Measurements from ENCODE around the gene GATA5. TPM values are rescaled to one million over a fixed set of nuclear protein-coding genes. Genes with fewer than 3 reads are reported as not detected.

GATA5 gene
- polyA plus RNA-seq, 1 of the 3 experiments (the other 2 are of a cell fraction): not detected

GRCh38 chr20:62500237-62500864, 24.6 kb upstream of the GATA5 start (continued):
- no peak for TF ChIP-seq PBX3 (IDR thresholded peaks at IDR 0.05)
- TF ChIP-seq TCF12 (IDR thresholded peaks at IDR 0.05): no peak
- no peak for TF ChIP-seq NFIC (IDR thresholded peaks at IDR 0.05; ENCODE audit: borderline replicate concordance)
- peak; percentile 83 for TF ChIP-seq SMC3 (IDR thresholded peaks at IDR 0.05; ENCODE audit: low read depth, low read length)
- no peak for TF ChIP-seq NRF1 (IDR thresholded peaks at IDR 0.05; ENCODE audit: low read depth, low read length)
- no peak for TF ChIP-seq YY1 (IDR thresholded peaks at IDR 0.05; ENCODE audit: low read depth)
- no peak for TF ChIP-seq FOXM1 (IDR thresholded peaks at IDR 0.05; ENCODE audit: low read depth)
- TF ChIP-seq RXRA (IDR thresholded peaks at IDR 0.05; ENCODE audit: borderline replicate concordance, low read depth): no peak

GRCh38 chr20:62499758-62500236, 24.0 kb upstream of the GATA5 start:
- DNase-seq: no peak
- H3K9me2 ChIP-seq: no peaks in the 10 kb centered on the region
- H3F3A ChIP-seq (replicated peaks; ENCODE audit: insufficient read depth): no peaks in the 10 kb centered on the region
- ChIA-PET POLR2A (no interaction called here), CTCF (interaction anchor here (0.6 to 2.3 kb wide), 69 partner anchors 8 to 509 kb away, joined by 3 to 101 read pairs (median 4); partner anchors contain the start of genes MRGBP, NTSR1 and SLCO4A1)
- H3K27ac ChIP-seq (ENCODE audit: low read depth in 2 of 2, low read length in 1 of 2): no peak overlapping the region
- no peaks in the 10 kb centered on the region for H3K9me3 ChIP-seq
- 57% methylated on average over 19 of the region's 21 CpGs for WGBS (ENCODE audit: low lambda C conversion rate)
- H3K4me3 ChIP-seq (ENCODE audit: low read depth in 2 of 2, low read length in 1 of 2): no peak overlapping the region
- H3K79me2 ChIP-seq (ENCODE audit: insufficient read depth): no peaks in the 10 kb centered on the region
- no peaks in the 10 kb centered on the region for H4K20me1 ChIP-seq (ENCODE audit: insufficient read depth)
- no peak overlapping the region for H3K4me2 ChIP-seq
- no peak overlapping the region for H2AFZ ChIP-seq (ENCODE audit: low read depth)
- H3K4me1 ChIP-seq (ENCODE audit: control insufficient read depth in 1 of 2, insufficient read depth in 2 of 2, low read depth in 1 of 2, low read length in 1 of 2): peaks cover 0 to 11% of the 10 kb centered on the region in 2 experiments; a peak in 1 of 4 replicates
- no peaks in the 10 kb centered on the region for H3K27me3 ChIP-seq (ENCODE audit: insufficient read depth)
- no peak overlapping the region for H3K9ac ChIP-seq
- H3K36me3 ChIP-seq (replicated peaks in 1 of 2; ENCODE audit: control insufficient read depth in 1 of 2, insufficient read depth in 2 of 2, low read length in 1 of 2): no peaks in the 10 kb centered on the region
- no peak for TF ChIP-seq ELF1 (IDR thresholded peaks at IDR 0.05)
- TF ChIP-seq USF2 (IDR thresholded peaks at IDR 0.05; ENCODE audit: borderline replicate concordance, low read depth, low read length): no peak
- no peak for TF ChIP-seq MXI1 (IDR thresholded peaks at IDR 0.05; ENCODE audit: low read depth, low read length)
- TF ChIP-seq EZH2phosphoT487 (IDR thresholded peaks at IDR 0.05; ENCODE audit: borderline replicate concordance, low read depth): no peak
- TF ChIP-seq EP300 (IDR thresholded peaks at IDR 0.05; ENCODE audit: borderline replicate concordance in 1 of 2, low read depth in 1 of 2, low read length in 1 of 2): no peak
- TF ChIP-seq MEF2A (IDR thresholded peaks at IDR 0.05; ENCODE audit: borderline replicate concordance, low read depth): no peak
- TF ChIP-seq FOXJ3 (CRISPR knock-in tag; IDR thresholded peaks at IDR 0.05): no peak
- TF ChIP-seq CTCF (IDR thresholded peaks at IDR 0.05): no peak
- TF ChIP-seq SIN3A (IDR thresholded peaks at IDR 0.05; ENCODE audit: borderline replicate concordance, low read depth, low read length): no peak
- no peak for TF ChIP-seq TCF12 (IDR thresholded peaks at IDR 0.05)
